Activated T-helper 1 cell treated with anti-CD3 and anti-CD28 coated beads, Interleukin-12 subunit alpha, Interleukin-12 subunit beta, Interleukin-2, Interleukin-4 antibody, amounts not matched to agents 30 ng/mL and 10 ng/mL and 1 ng/mL, durations not matched to agents 14 hours and 24 hours and 36 hours (primary cell): ENCODE measurements around the gene RNF13. TPM values are rescaled to one million over a fixed set of nuclear protein-coding genes. Genes with fewer than 3 reads are reported as not detected.

Experiments used
- DNase-seq: peaks from one replicate; pipeline ENCODE4 v3.0.0; 2021; ENCODE audit warnings: low spot score
- H3K27ac Mint-ChIP-seq: one replicate; pipeline ENCODE4 v1.8.0; 2021; ENCODE audit warnings: mild to moderate bottlenecking, mixed read lengths
- H3K27me3 Mint-ChIP-seq: one replicate; pipeline ENCODE4 v1.8.0; 2022; ENCODE audit warnings: mild to moderate bottlenecking, moderate library complexity, mixed read lengths; ENCODE audit not compliant: insufficient read depth
- H3K36me3 Mint-ChIP-seq: one replicate; pipeline ENCODE4 v1.8.0; 2021; ENCODE audit warnings: low read depth, mixed read lengths
- H3K4me1 Mint-ChIP-seq: one replicate; pipeline ENCODE4 v1.8.0; 2021; ENCODE audit warnings: low read depth, mixed read lengths
- H3K4me3 Mint-ChIP-seq: one replicate; pipeline ENCODE4 v1.8.0; 2021; ENCODE audit warnings: mild to moderate bottlenecking, moderate library complexity, mixed read lengths
- H3K9me3 Mint-ChIP-seq: one replicate; pipeline ENCODE4 v1.8.0; 2021; ENCODE audit warnings: mixed read lengths
- intact Hi-C: fragments of 100-400 bp; cut with micrococcal nuclease; formaldehyde crosslinking; loops from one replicate; pipeline ENCODE4 v1.15.1; 2024
- total RNA-seq: library from RNA; stranded (reverse); gene quantifications from 2 replicates; pipeline ENCODE4 v1.2.3, GENCODE V29; 2022

RNF13 gene, protein sequence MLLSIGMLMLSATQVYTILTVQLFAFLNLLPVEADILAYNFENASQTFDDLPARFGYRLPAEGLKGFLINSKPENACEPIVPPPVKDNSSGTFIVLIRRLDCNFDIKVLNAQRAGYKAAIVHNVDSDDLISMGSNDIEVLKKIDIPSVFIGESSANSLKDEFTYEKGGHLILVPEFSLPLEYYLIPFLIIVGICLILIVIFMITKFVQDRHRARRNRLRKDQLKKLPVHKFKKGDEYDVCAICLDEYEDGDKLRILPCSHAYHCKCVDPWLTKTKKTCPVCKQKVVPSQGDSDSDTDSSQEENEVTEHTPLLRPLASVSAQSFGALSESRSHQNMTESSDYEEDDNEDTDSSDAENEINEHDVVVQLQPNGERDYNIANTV
- 41.1 and 41.6 TPM in 2 replicates for total RNA-seq

- Mint-ChIP-seq H3K27me3 (peaks cover 10% of the 10 kb centered on the region), H3K9me3 (no peaks in the 10 kb centered on the region), H3K4me1 (peaks cover 56% of the 10 kb centered on the region), H3K27ac (peak within 1 kb of the TSS; percentile 100), H3K36me3 (peaks cover 11% of the 10 kb centered on the region), H3K4me3 (peak within 1 kb of the TSS; percentile 92)
- DNase-seq = peak; percentile 90
- intact Hi-C loops = loop anchor here (1.0 to 10.0 kb wide), 9 partner anchors 60 to 821 kb away; partner anchors contain the start of genes COMMD2, EIF2A, GYG1 and HLTF
Observed at GRCh38 chr3:149812606-149813366, at the start of gene RNF13. TSS of gene RNF13 (plus strand) at chr3:149813215. CDS start at chr3:149846027, 32,812 bp downstream.

DNA sequence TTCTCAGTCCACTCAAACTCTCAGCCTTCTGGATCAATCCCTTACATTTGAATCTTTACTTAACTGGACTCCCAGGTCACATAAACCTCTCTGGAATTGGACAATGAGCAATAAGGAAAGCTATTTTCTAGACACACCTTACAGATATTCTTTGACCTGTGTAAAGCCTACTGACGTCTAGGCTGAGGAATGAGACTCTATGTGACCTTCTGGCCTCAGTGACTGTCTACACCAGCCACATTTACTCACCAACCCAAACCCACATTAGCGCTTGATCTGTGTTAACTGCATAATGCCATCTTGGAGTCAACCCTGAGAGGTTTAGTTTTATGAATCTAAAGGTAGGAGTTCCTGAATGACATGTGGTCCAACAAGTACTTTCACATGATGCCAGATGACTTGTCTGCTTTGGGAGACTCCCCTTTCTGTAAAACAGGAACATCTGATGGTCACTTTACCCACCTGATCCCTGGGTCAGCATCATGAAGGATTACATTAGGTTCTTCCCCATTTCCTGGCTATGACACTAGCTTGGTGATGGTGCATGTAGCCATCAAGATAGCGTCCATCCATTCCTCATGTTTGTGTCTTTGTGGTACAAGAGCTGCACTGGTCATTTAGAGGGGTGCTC is 49.3 kb upstream of the RNF13 start:
- H3K27me3 Mint-ChIP-seq = peaks cover 18% of the 10 kb centered on the region
- no peaks in the 10 kb centered on the region for H3K9me3 Mint-ChIP-seq
- no peak overlapping the region for H3K4me3 Mint-ChIP-seq
- H3K36me3 Mint-ChIP-seq = no peaks in the 10 kb centered on the region
- DNase-seq = no peak
- H3K27ac Mint-ChIP-seq = no peak overlapping the region
- H3K4me1 Mint-ChIP-seq = no peaks in the 10 kb centered on the region
- intact Hi-C loops = no loop called here

GRCh38 chr3:149764302-149764701 is 48.7 kb upstream of the RNF13 start:
- Mint-ChIP-seq H3K4me3 (no peak overlapping the region), H3K4me1 (no peaks in the 10 kb centered on the region), H3K27me3 (peaks cover 19% of the 10 kb centered on the region), H3K27ac (no peak overlapping the region), H3K36me3 (no peaks in the 10 kb centered on the region), H3K9me3 (no peaks in the 10 kb centered on the region)
- intact Hi-C loops = no loop called here
- no peak for DNase-seq

GRCh38 chr3:149765762-149766334 is 47.2 kb upstream of the RNF13 start:
- no peak for DNase-seq
- Mint-ChIP-seq H3K27me3 (peaks cover 17% of the 10 kb centered on the region), H3K4me3 (no peak overlapping the region), H3K9me3 (no peaks in the 10 kb centered on the region), H3K4me1 (no peaks in the 10 kb centered on the region), H3K27ac (no peak overlapping the region), H3K36me3 (no peaks in the 10 kb centered on the region)
- intact Hi-C loops = no loop called here

DNA sequence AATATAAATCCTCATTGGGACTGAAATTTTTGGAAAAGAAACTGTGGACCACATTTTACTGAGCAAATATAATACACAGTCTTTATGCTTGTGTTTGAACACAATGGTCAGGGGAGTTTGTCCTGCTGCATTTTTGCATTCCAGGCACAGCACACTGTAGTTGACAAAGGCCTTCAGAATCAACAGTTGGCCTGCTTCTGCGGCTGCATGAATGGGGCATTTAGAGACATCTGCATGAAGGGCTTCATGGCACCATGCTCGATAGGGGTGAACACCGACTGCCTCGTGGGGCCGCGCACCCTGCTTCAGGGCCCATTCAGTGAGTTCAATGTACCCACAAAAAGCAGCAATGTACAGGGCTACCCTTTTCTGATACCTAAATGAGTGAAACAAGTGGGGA is 45.3 kb upstream of the RNF13 start:
- Mint-ChIP-seq H3K9me3 (no peaks in the 10 kb centered on the region), H3K36me3 (no peaks in the 10 kb centered on the region), H3K4me1 (no peaks in the 10 kb centered on the region), H3K27ac (no peak overlapping the region), H3K4me3 (no peak overlapping the region), H3K27me3 (peaks cover 20% of the 10 kb centered on the region)
- intact Hi-C loops = no loop called here
- no peak for DNase-seq

- H3K27me3 Mint-ChIP-seq = peaks cover 20% of the 10 kb centered on the region
- no peaks in the 10 kb centered on the region for H3K36me3 Mint-ChIP-seq
- H3K4me1 Mint-ChIP-seq = no peaks in the 10 kb centered on the region
- intact Hi-C loops = no loop called here
- H3K4me3 Mint-ChIP-seq = no peak overlapping the region
- H3K9me3 Mint-ChIP-seq = no peaks in the 10 kb centered on the region
- DNase-seq = no peak
- H3K27ac Mint-ChIP-seq = no peak overlapping the region
Observed at GRCh38 chr3:149768704-149769103, 44.3 kb upstream of the RNF13 start.

DNA sequence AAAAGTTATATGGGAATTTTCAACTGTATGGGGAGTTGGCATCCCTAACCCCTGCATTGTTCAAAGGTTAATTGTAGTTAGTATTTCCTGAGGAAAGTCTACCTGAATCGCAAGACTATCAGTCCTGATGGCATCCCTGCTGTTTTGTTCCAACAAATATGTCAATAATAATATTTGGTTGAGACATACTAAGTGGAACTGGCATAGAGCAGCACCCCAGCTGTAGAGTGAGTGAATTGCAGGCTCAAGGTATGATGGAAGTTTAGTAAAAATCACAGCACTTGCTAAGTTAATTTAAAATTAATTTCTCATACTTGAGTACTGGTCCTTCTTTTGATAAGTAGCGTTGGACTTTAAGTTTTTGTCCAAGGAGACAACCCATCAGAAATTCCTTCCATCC is 42.8 kb upstream of the RNF13 start:
- no peak for DNase-seq
- no peak overlapping the region for H3K27ac Mint-ChIP-seq
- H3K9me3 Mint-ChIP-seq = no peaks in the 10 kb centered on the region
- H3K4me3 Mint-ChIP-seq = no peak overlapping the region
- H3K4me1 Mint-ChIP-seq = no peaks in the 10 kb centered on the region
- intact Hi-C loops = loop anchor here (5.0 kb wide), 1 partner anchor 278 kb away; no protein-coding TSS in a partner anchor
- H3K36me3 Mint-ChIP-seq = no peaks in the 10 kb centered on the region
- peaks cover 18% of the 10 kb centered on the region for H3K27me3 Mint-ChIP-seq

DNA sequence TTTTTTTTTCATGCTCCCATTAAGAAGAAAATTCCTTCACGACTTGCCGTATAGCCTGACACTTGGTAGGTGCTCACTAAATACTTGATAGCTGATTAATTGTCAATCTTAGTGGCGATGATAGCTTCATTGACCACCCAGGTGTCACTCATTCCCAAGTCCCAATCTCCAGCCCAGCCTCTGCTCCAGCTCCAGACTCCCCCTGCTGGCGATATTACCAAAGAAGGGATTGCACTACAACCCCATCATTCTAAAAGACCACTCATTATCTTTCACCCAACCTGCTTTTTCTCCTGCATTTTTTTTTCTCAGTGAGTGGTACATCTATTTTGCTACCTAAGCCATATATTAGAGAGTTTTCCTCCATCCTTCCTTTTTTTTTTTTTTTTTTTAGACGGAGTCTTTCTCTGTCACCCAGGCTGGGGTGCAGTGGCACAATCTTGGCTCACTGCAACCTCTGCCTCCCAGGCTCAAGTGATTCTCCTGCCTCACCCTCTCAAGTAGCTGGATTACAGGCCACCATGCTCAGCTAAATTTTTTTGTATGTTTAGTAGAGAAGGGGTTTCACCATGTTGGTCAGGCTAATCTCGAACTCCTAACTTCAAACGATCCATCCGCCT is 41.3 kb upstream of the RNF13 start:
- H3K27me3 Mint-ChIP-seq = peaks cover 12% of the 10 kb centered on the region
- intact Hi-C loops = loop anchor here (1.0 to 5.0 kb wide), 4 partner anchors 202 to 279 kb away; no protein-coding TSS in a partner anchor
- H3K9me3 Mint-ChIP-seq = no peaks in the 10 kb centered on the region
- no peak overlapping the region for H3K4me3 Mint-ChIP-seq
- no peaks in the 10 kb centered on the region for H3K36me3 Mint-ChIP-seq
- DNase-seq = no peak
- H3K27ac Mint-ChIP-seq = no peak overlapping the region
- H3K4me1 Mint-ChIP-seq = no peaks in the 10 kb centered on the region

- H3K27me3 Mint-ChIP-seq = peaks cover 12% of the 10 kb centered on the region
- H3K4me1 Mint-ChIP-seq = no peaks in the 10 kb centered on the region
- H3K27ac Mint-ChIP-seq = no peak overlapping the region
- DNase-seq = no peak
- H3K36me3 Mint-ChIP-seq = no peaks in the 10 kb centered on the region
- intact Hi-C loops = loop anchor here (5.0 kb wide), 1 partner anchor 281 kb away; no protein-coding TSS in a partner anchor
- H3K4me3 Mint-ChIP-seq = no peak overlapping the region
- no peaks in the 10 kb centered on the region for H3K9me3 Mint-ChIP-seq
Observed at GRCh38 chr3:149772861-149773260, 40.2 kb upstream of the RNF13 start.

GRCh38 chr3:149776170-149776569 is 36.8 kb upstream of the RNF13 start:
- no peaks in the 10 kb centered on the region for H3K36me3 Mint-ChIP-seq
- H3K27ac Mint-ChIP-seq = no peak overlapping the region
- no peak overlapping the region for H3K4me3 Mint-ChIP-seq
- no peaks in the 10 kb centered on the region for H3K9me3 Mint-ChIP-seq
- no peak for DNase-seq
- intact Hi-C loops = no loop called here
- H3K4me1 Mint-ChIP-seq = no peaks in the 10 kb centered on the region
- peaks cover 2% of the 10 kb centered on the region for H3K27me3 Mint-ChIP-seq

DNA sequence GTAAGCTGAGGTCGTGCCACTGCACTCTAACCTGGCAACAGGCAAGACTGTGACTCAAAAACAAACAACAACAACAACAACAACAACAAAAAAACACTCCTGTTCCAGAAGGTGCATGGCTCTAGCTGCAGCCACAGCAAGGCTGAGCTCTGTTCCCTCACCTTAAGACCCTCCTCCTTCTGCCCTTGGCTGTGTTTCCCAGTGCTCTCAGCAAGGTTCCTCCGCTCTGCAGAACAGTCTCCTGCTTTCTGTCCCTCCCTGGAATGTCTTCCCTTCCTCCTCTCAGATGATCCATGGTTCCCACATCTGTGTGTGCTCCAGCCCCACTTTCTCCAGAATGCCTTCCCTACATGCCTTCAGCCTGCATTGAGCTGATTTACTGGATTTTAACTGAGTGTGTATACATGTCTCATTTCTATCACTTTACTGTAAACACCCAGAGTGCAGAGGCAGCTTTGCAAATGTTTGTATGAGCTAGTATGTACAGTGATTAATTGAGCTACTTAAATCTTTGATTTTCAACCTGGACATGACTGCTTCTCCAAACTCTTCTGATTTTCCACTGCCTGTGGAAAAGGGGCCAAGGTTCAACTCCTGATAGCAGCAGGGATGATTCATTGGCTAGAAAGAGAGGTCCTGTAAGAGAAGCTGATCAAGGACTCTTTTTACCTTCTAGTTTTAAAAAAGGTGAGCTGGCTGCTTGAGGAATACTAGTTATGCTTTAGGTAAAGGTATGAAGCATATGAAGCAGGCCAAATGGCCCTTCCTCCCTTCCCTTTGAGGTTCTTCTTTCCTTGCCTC is 35.4 kb upstream of the RNF13 start:
- H3K4me3 Mint-ChIP-seq = no peak overlapping the region
- H3K27ac Mint-ChIP-seq = no peak overlapping the region
- H3K4me1 Mint-ChIP-seq = no peaks in the 10 kb centered on the region
- intact Hi-C loops = no loop called here
- H3K27me3 Mint-ChIP-seq = peaks cover 2% of the 10 kb centered on the region
- no peaks in the 10 kb centered on the region for H3K36me3 Mint-ChIP-seq
- no peak for DNase-seq
- no peaks in the 10 kb centered on the region for H3K9me3 Mint-ChIP-seq

DNA sequence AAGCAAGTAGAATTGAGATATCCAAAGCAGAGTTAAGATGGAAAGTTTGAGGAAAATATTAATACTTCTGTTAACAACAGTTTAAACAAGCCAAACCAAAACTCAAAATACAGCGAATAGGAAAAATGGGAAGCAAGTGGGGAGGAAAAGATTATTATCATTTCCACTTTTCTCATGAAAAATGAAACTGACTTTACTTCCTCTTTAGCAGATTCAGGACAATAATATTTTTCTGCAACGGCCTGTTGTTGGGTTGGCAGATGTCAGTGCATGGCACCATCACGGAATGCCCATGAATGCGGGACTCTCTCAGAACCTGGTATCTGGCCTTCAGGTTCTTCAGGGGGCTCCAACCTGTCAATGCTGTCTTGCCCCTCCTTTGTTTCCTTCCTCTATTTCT is 31.8 kb upstream of the RNF13 start:
- no peak for DNase-seq
- no peaks in the 10 kb centered on the region for H3K36me3 Mint-ChIP-seq
- no peaks in the 10 kb centered on the region for H3K9me3 Mint-ChIP-seq
- no peak overlapping the region for H3K27ac Mint-ChIP-seq
- H3K4me1 Mint-ChIP-seq = no peaks in the 10 kb centered on the region
- no peak overlapping the region for H3K4me3 Mint-ChIP-seq
- intact Hi-C loops = no loop called here
- peaks cover 2% of the 10 kb centered on the region for H3K27me3 Mint-ChIP-seq
